Stimulated activated CD8-positive, alpha-beta memory T cell treated with anti-CD3 and anti-CD28 coated beads, Interleukin-4, amount 100 ng/mL, for 48 hours (primary cell): Measurements from ENCODE around the gene ELOVL6.
"Not testable (repeated sequence)": the region's sequence is repeated elsewhere in the genome, so short reads cannot be mapped to it uniquely, and the experiment has no call there.

Source experiments
- DNase-seq: peaks from one replicate; pipeline ENCODE4 v3.0.0-alpha.2; 2020

Gene ELOVL6

DNA sequence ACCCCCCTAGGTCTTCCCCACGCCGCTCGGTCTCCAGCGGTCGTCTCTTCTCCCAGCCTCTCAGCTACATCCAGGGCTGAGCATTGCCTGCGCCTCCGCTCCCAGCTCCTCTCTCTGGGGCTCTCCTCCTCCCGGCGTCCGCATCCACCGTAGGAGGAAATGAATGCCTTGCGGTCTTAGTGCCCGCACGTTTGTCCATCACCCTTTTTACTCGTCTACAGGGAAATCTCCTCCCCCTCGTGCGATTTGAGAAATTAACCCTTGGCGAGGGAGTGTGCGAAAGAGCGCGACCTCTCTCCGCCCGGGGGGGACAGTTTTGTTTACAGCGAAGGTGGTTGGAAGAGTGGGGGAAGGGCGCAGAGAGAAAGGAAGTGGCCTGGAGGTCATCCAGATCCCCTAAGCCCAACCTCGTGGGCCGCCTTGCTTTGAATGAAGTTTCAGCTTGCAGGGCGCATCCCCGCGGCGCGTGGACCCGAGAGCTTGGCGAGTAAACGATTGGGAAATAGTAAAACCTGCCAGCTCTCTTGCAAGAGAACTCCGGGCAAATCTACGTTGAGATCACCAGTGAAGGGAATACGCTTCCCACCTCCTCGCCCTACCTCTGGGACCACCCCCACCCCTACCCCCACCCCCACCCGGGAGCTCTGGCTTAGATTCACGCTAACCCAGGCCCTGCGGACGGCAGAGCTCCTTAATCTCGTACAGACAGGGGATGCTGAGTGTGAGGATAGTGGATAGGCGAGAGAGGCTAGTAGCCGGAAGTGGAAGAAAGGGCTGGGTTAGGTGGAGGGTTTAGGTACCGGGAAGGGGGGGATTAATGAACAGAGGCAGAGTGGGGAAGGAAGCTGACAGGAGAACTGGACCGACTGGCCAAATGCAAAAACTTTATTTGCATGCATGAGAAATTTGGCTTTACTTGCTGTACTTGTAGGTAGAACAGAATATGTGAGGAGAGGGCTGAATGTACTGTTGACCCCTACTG is at the start of gene ELOVL6:
TSS of gene ELOVL6 (minus strand) at position 181 of the 982 bp plus-strand sequence. CDS start 280 bp downstream, outside the sequence.
- DNase-seq: peak; percentile 60

- no peak for DNase-seq
These were observed 49.7 kb upstream of the ELOVL6 start for GRCh38 chr4:110248100-110248499.

DNA sequence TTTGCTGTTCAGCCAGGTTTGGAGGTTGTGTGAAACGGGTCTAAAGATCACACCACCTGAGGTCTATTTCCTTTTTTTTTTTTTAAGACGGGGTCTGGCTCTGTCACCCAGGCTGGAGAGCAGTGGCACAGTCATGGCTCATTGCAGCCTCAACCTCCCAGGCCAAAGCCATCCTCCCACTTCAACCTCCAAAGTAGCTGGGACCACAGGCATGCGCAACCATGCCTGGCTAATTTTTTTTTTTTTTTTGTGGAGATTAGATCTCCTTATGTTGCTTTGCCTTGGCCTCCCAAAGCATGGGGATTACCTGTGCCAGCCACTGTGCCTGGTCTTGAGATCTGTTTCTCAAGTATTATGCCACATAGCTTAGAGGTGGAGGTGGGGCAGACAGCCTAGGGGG is 49.2 kb upstream of the ELOVL6 start:
- DNase-seq: no peak

- no peak for DNase-seq
These were observed 47.2 kb upstream of the ELOVL6 start for GRCh38 chr4:110245577-110245976.

GRCh38 chr4:110236324-110236723 is 37.9 kb upstream of the ELOVL6 start:
- no peak for DNase-seq

GRCh38 chr4:110233581-110233980 is 35.2 kb upstream of the ELOVL6 start:
- not testable (repeated sequence) for DNase-seq

DNA sequence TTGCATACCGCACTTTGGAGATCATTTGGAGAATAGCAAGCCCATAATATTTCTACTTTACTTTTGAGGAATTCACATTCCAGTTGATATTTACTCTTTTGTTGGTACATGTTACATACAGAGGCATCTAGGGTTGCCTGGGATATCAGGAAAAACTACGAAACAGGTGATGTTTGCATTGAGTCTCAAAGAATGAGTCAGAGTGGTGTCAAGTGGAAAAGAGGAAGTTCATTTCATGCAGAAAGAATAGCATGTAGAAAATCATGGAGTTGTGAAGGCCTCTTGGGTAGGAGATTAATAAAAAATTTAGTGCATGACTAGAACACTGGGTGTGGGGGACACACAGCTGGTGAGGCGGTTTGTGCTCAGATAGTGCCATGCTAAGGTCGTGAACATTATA is 33.5 kb upstream of the ELOVL6 start:
- DNase-seq: no peak

- DNase-seq: no peak
These were observed 30.9 kb upstream of the ELOVL6 start for GRCh38 chr4:110229266-110229665.

DNA sequence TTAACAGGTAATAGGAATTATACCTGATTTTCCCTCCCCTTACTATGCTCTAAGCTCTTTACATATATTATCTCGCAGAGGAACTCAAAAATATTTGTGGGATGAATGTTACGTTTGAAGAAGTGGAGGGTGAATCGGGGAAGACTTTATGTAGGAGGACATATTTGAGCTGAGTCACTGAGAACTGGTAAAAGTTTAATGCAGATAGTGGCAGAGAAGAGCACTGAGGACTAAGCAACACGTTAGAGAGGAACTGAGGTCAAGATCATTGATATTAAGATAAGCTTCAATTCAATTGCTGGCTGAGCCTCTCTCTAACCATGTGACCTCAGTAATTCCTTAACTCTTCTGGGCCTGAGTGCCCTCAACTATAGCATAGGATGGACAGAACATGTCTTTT is 26.4 kb upstream of the ELOVL6 start:
- no peak for DNase-seq

- DNase-seq: no peak
These were observed 25.7 kb upstream of the ELOVL6 start for GRCh38 chr4:110224142-110224541.

DNA sequence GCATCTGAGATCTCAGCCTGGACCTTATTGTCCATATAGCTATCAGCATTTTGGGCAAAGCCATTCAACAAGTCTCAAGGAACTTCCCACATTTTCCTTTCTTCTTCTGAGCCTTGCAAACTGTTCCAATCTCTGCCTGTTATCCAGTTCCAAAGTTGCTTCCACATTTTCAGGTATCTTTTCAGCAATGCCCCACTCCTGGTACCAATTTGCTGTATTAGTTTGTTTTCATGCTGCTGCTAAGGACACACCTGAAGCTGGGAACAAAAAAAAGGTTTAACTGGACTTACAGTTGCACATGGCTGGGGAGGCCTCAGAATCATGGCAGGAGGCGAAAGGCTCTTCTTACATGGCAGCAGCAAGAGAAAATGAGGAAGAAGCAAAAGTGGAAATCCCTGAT is 20.5 kb upstream of the ELOVL6 start:
- DNase-seq: not testable (repeated sequence)

- not testable (repeated sequence) for DNase-seq
These were observed 18.8 kb upstream of the ELOVL6 start for GRCh38 chr4:110217181-110217580.

DNA sequence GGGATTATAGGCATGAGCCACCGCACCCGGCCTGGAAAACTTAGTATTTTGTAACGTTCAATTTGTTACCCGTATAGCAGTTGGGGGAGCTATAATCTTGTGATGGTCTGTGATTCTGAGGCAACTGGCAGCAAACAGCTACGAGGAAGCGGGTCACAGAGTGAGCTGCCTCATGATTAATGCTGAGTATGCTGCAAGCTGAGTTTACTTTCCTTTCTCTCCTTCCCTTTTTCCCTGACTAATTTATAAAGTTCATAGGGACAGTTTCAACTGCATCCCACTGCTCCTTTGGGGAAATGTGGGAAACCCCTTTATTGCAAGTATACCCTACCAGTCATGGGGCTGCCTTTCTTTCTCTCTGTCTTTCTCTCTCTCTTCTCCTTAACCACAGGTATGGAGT is 17.7 kb upstream of the ELOVL6 start:
- DNase-seq: no peak

GRCh38 chr4:110211770-110212061 is 13.3 kb upstream of the ELOVL6 start:
- no peak for DNase-seq

- no peak for DNase-seq
These were observed 12.8 kb upstream of the ELOVL6 start for GRCh38 chr4:110211007-110211769.

DNA sequence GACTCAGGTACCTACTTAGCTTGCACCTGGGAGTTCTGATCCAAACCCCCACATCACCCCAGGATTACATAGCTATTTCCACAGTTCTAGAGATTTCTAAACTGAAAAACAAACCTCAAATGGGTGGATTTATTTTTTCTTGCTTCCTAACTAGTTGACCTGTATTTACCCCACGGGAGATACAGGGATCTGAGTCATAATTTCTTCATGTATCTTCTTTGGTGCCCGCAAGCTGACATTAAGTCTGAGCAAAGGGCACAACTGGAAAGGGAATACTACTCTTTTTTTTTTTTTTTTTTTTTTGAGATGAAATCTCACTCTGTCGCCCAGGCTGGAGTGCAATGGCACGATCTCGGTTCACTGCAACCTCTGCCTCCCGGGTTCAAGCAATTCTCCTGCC is 10.0 kb upstream of the ELOVL6 start:
- DNase-seq: no peak

DNA sequence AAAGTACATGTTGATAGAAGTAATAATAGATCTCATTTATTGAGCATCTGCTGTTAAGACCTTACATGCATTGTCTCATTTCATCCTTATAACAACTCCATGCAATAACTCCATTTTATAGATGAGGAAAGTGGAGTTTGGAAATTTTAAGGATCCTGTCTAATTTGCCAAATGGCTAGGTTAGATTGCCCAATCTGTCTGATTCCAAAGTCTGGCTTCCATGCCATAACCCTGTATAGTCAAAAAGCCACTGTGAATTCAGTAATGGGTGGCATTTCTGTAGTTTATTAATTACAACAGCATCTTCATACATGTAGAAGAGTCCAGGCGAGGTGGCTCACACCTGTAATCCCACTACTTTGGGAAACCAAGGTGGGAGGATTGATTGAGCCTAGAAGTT is 8.8 kb upstream of the ELOVL6 start:
- no peak for DNase-seq

DNA sequence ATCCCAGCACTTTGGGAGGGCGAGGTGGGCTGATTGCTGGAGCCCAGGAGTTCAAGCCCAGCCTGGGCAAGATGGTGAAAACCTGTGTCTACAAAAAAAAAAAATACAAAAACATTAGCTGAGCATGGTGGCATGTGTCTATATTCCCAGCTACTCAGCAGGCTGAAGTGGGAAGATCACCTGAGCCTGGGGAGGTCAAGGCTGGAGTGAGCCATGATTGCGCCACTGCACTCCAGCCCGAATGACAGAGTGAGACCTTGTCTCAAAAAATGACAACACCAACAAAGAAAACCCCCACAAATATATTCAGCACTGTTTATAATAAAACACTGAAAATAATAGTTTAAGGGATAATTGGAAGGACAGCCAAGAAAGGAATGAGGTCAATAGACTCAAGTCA is 3.6 kb upstream of the ELOVL6 start:
- no peak for DNase-seq

- DNase-seq: no peak
These were observed 3.1 kb upstream of the ELOVL6 start for GRCh38 chr4:110201502-110201901.

- no peak for DNase-seq
These were observed 2.3 kb upstream of the ELOVL6 start for GRCh38 chr4:110200689-110201088.

DNA sequence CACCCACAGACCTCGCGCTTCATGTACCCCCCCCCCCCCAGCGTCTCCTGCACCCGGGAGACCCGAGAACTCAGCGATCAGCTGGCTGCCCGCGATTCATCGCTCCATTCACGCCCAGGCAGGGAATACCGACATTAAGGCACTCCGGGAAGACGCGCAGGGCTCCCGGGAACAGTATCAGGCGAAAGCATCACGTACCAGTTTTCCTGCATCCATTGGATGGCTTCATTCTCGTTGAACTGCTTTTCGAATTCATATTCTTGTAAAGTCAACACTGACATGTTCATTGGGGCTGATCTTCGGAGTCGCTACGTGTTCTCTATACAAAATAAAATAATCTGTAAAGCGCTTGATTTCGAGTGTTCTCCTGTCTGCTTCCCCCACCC is 373 bp downstream of the ELOVL6 start:
- no peak for DNase-seq

DNA sequence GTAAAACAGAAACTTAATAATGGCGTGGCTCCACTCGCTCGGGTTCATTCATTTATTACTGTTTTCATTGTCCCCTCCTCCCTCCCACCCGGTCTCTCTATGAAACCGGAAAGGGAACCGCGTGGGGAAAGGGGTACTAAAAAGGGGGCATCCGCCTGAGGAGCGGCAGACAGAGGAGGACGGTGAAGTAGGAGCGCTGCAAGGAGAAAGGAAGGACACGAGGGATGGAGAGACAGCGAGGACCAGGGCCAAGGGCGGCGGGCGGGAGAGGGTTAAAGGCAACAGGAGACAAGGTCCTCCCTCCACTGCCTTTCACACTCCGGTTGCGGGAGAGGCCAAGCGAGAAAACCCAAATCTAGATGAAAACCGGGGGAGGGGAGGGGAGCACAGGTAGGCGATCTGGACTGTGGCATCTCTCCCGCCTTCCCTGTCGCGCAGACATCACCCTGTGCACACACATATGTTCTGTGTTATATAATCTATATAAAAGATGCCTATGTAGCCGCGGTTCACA is 829 bp downstream of the ELOVL6 start:
- DNase-seq: peak; percentile 71

DNA sequence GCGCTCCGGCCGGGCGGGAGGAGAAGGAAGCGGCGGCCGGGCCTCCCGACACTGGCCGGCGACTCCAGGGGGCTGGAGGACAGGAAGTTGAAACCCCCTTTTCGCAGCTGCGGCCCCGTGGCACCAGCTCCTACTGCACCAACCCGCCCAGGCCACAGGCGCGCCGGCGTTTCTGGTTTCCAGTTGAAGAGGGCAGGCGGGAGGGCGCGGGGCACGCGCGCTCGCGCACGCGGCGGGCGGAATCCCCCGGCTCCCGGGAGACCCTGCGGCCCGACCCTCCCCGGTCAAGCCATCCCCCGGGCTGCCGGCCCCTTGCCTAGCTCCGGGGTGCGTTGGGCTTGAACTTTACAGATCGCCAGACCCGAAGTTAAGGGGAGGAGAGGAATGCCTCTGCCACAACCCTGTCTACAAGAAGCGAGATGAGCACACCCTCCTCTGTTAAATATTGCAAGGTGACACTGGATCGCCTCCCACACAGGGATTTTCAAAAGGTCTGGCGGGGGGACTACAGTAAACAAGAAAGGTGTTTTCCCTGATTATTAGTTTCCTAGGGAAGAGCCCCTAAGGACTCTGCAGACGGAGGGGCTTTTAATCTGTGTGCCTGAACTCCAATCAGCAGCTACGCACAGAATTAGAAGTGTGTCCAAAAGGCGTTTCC is 1.4 kb downstream of the ELOVL6 start:
- DNase-seq: peak; percentile 72
